Common myeloid progenitor, CD34-positive (primary cell): ENCODE measurements around the gene ZNF496.

Source experiments
- CTCF ChIA-PET: fragments of 350-600 bp; sonication (Branson Sonifier 250); formaldehyde crosslinking; loops from one replicate; lab custom pipeline; 2021; ENCODE audit warnings: antibody characterized with exemption; lab: Charles Lee
- POLR2A ChIA-PET: fragments of 350-600 bp; sonication (Branson Sonifier 250); formaldehyde crosslinking; loops from one replicate; lab custom pipeline; 2021; ENCODE audit warnings: antibody characterized with exemption; lab: Charles Lee
- DNase-seq, 3 donors: peaks; one replicate each; pipeline versions ENCODE4 v3.0.0 to v3.0.0-alpha.2; 2013
- H3K27ac ChIP-seq, 2 experiments: 1 replicate in 1 of 2; 2 replicates in 1 of 2; pipeline ENCODE4 v1.7.0; 2013; ENCODE audit warnings: inconsistent platforms in 2 of 2, low read length in 2 of 2, mild to moderate bottlenecking in 2 of 2, low read depth in 1 of 2, moderate library complexity in 1 of 2; ENCODE audit not compliant: severe bottlenecking in 2 of 2, insufficient read depth in 1 of 2, poor library complexity in 1 of 2
- H3K27me3 ChIP-seq, 5 experiments: replicated peaks in 2 of 5; 1 replicate in 3 of 5; 2 replicates in 2 of 5; pipeline versions ENCODE4 v1.6.1 to v1.7.0; 2013; ENCODE audit warnings: low read length in 4 of 5, mild to moderate bottlenecking in 2 of 5, moderate library complexity in 2 of 5, inconsistent platforms in 1 of 5; ENCODE audit not compliant: insufficient read depth in 5 of 5, control insufficient read depth in 4 of 5
- H3K36me3 ChIP-seq, 4 experiments: 1 replicate in 2 of 4; 2 replicates in 2 of 4; pipeline versions ENCODE4 v1.6.1 to v1.7.0; 2013; ENCODE audit warnings: low read length in 3 of 4, control low read depth in 1 of 4, mild to moderate bottlenecking in 1 of 4; ENCODE audit not compliant: control insufficient read depth in 4 of 4, insufficient read depth in 4 of 4
- H3K4me1 ChIP-seq, 4 experiments: 1 replicate in 3 of 4; 2 replicates in 1 of 4; pipeline versions ENCODE4 v1.6.1 to v1.7.1; 2013; ENCODE audit warnings: low read length in 3 of 4, mild to moderate bottlenecking in 3 of 4, control low read depth in 1 of 4, inconsistent platforms in 1 of 4, moderate library complexity in 1 of 4; ENCODE audit not compliant: control insufficient read depth in 4 of 4, insufficient read depth in 4 of 4; ENCODE audit errors: control extremely low read depth in 1 of 4
- H3K4me3 ChIP-seq, 7 experiments: 1 replicate in 4 of 7; 2 replicates in 3 of 7; pipeline versions ENCODE4 v1.5.1 to v1.7.0; 2013; ENCODE audit warnings: mild to moderate bottlenecking in 7 of 7, low read length in 6 of 7, moderate library complexity in 6 of 7, inconsistent platforms in 2 of 7, low read depth in 2 of 7, control low read depth in 1 of 7; ENCODE audit not compliant: insufficient read depth in 4 of 7, control insufficient read depth in 1 of 7; ENCODE audit errors: extremely low read depth in 1 of 7
- H3K9me3 ChIP-seq, 5 experiments: 1 replicate in 4 of 5; 2 replicates in 1 of 5; pipeline versions ENCODE4 v1.6.1 to v1.7.1; 2013; ENCODE audit warnings: low read length in 4 of 5, mild to moderate bottlenecking in 2 of 5, inconsistent platforms in 1 of 5, low read depth in 1 of 5, moderate library complexity in 1 of 5; ENCODE audit not compliant: control insufficient read depth in 4 of 5, insufficient read depth in 2 of 5; ENCODE audit errors: control extremely low read depth in 1 of 5
- WGBS: methylation state at CpG from one replicate; pipeline ENCODE4 v1.1.5; 2013; ENCODE audit not compliant: insufficient coverage; 5-methylcytosine and 5-hydroxymethylcytosine counted together

Gene ZNF496

GRCh38 chr1:247330548-247331171 lies 1.0 kb downstream of the ZNF496 start:
- ChIA-PET CTCF (no interaction called here), POLR2A (no interaction called here)
- Histone ChIP-seq H3K27me3 (no peaks in the 10 kb centered on the region), H3K4me3 (peak overlapping the region; percentile 79 to 97 (median 84)), H3K9me3 (no peaks in the 10 kb centered on the region), H3K36me3 (peaks cover 0 to 39% (median 19%) of the 10 kb centered on the region in 4 experiments), H3K27ac (peak overlapping the region in 1 of 2 experiments; percentile 86), H3K4me1 (peaks cover 24 to 80% (median 76%) of the 10 kb centered on the region in 4 experiments)
- DNase-seq: no peak
- WGBS: 13% methylated on average over 28 of the region's 37 CpGs

GRCh38 chr1:247329097-247329617 lies 2.5 kb downstream of the ZNF496 start:
- POLR2A ChIA-PET: no interaction called here
- no peaks in the 10 kb centered on the region for H3K27me3 ChIP-seq
- peaks cover 28 to 75% (median 72%) of the 10 kb centered on the region in 4 experiments for H3K4me1 ChIP-seq
- no peak for DNase-seq
- WGBS: 98% methylated on average over 14 of the region's 24 CpGs
- H3K9me3 ChIP-seq: no peaks in the 10 kb centered on the region
- peaks cover 0 to 49% (median 28%) of the 10 kb centered on the region in 4 experiments for H3K36me3 ChIP-seq
- H3K27ac ChIP-seq: no peak overlapping the region
- no peak overlapping the region for H3K4me3 ChIP-seq
- CTCF ChIA-PET: interaction anchor here (1.3 kb wide), 1 partner anchor 15 kb away, joined by 3 read pairs; no protein-coding TSS in a partner anchor

- no peak overlapping the region for H3K4me3 ChIP-seq
- 100% methylated on average over 5 of the region's 5 CpGs for WGBS
- POLR2A ChIA-PET: no interaction called here
These were observed 3.4 kb downstream of the ZNF496 start for GRCh38 chr1:247328311-247328710.

GRCh38 chr1:247326411-247327130 lies 5.1 kb downstream of the ZNF496 start:
- CTCF ChIA-PET: interaction anchor here (1.3 to 1.5 kb wide), 3 partner anchors 8 to 10 kb away, joined by 3 to 6 read pairs (median 3); no protein-coding TSS in a partner anchor
- peaks cover 36 to 79% (median 73%) of the 10 kb centered on the region in 4 experiments for H3K4me1 ChIP-seq
- peak overlapping the region in 3 of 7 experiments; percentile 27 to 42 (median 30) for H3K4me3 ChIP-seq
- POLR2A ChIA-PET: no interaction called here
- no CpG with 5 or more reads among the region's 8 CpGs for WGBS
- peak overlapping the region in 1 of 2 experiments; percentile 51 for H3K27ac ChIP-seq
- peak in 1 of 3 donors; percentile 44 for DNase-seq
- H3K27me3 ChIP-seq: no peaks in the 10 kb centered on the region
- no peaks in the 10 kb centered on the region for H3K9me3 ChIP-seq
- H3K36me3 ChIP-seq: peaks cover 0 to 55% (median 40%) of the 10 kb centered on the region in 4 experiments

More at GRCh38 chr1:247328311-247328710, 3.4 kb downstream of the ZNF496 start:
- CTCF ChIA-PET: no interaction called here
- DNase-seq: no peak
- Histone ChIP-seq H3K9me3 (no peaks in the 10 kb centered on the region), H3K36me3 (peaks cover 0 to 46% (median 28%) of the 10 kb centered on the region in 4 experiments), H3K4me1 (peaks cover 34 to 75% (median 71%) of the 10 kb centered on the region in 4 experiments), H3K27ac (no peak overlapping the region), H3K27me3 (no peaks in the 10 kb centered on the region)

GRCh38 chr1:247324923-247325322 lies 6.7 kb downstream of the ZNF496 start:
- H3K9me3 ChIP-seq: no peaks in the 10 kb centered on the region
- ChIA-PET POLR2A (no interaction called here), CTCF (interaction anchor here (0.8 to 1.3 kb wide), 4 partner anchors 10 to 49 kb away, joined by 3 read pairs; no protein-coding TSS in a partner anchor)
- DNase-seq: no peak
- no peaks in the 10 kb centered on the region for H3K27me3 ChIP-seq
- no peak overlapping the region for H3K4me3 ChIP-seq
- peaks cover 2 to 64% (median 51%) of the 10 kb centered on the region in 4 experiments for H3K36me3 ChIP-seq
- peaks cover 32 to 69% (median 63%) of the 10 kb centered on the region in 4 experiments for H3K4me1 ChIP-seq
- no peak overlapping the region for H3K27ac ChIP-seq
- 75% methylated on average over 1 of the region's 2 CpGs for WGBS

- Histone ChIP-seq H3K9me3 (no peaks in the 10 kb centered on the region), H3K27me3 (no peaks in the 10 kb centered on the region), H3K4me1 (peaks cover 32 to 69% (median 60%) of the 10 kb centered on the region in 4 experiments), H3K36me3 (peaks cover 2 to 65% (median 50%) of the 10 kb centered on the region in 4 experiments), H3K27ac (no peak overlapping the region), H3K4me3 (no peak overlapping the region)
- CTCF ChIA-PET: interaction anchor here (0.8 to 1.3 kb wide), 2 partner anchors 11 to 50 kb away, joined by 3 read pairs; no protein-coding TSS in a partner anchor
- no CpG with 5 or more reads among the region's 1 CpG for WGBS
- POLR2A ChIA-PET: no interaction called here
- DNase-seq: no peak
These were observed 7.4 kb downstream of the ZNF496 start for GRCh38 chr1:247324204-247324787.
